ENCODE measurements around the gene PRIM2.
"Not testable (repeated sequence)": the region's sequence is repeated elsewhere in the genome, so short reads cannot be mapped to it uniquely, and the experiment has no call there.

DNA sequence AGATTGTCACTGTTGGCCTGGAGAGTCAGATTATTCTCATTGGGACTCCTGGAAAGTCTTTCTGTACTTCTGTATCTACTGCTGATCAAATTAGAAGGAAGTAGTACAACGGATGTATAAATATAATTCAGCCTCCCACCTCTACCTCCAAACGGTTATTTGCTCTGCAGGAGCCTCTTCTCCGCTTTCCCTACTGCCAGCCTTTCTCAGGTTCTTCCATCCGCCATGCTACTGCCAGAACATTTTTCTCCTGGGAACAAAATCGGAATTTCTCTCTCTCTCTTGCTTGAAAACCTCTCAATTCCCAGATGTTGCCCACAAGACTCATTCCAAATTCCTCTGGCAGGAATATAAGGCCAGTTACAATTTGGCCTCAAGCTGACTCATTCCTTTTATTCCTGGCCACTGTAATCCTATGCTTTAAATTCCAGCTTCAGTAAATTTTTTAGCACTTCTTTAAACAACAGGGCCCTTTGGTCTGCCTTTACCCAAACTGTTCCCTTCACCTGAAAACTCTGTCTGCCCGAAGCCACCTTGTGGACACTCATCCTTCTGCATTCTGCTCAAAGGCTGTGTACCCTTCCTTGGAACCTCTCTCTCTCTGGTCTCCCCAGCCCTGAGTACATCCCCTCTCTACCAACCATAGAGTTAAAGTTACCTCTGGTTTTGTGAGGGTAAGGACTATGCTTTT lies 354.7 kb downstream of the PRIM2 start:
- not testable (repeated sequence) for TF ChIP-seq KLF9 (tag by site-specific recombination; IDR thresholded peaks at IDR 0.05; ENCODE audit: low read depth); ZNF777 (tag by site-specific recombination; IDR thresholded peaks at IDR 0.05; ENCODE audit: borderline replicate concordance); ZNF112 (tag by site-specific recombination; IDR thresholded peaks at IDR 0.05); YY1 (tag by site-specific recombination; IDR thresholded peaks at IDR 0.05); HOXD13 (CRISPR knock-in tag; IDR thresholded peaks at IDR 0.05; ENCODE audit: borderline replicate concordance)

Data from HEK293 (cell line).